AG04450 (cell line): Measurements from ENCODE around the gene COX7A1. TPM values are rescaled to one million over a fixed set of nuclear protein-coding genes. Genes with fewer than 3 reads are reported as not detected.
A peak's percentile ranks its signal among the peaks of the same experiment; 100 is the strongest.

ENCODE experiments used
- CTCF ChIA-PET: fragments of 300-600, 350-600 bp; formaldehyde crosslinking; extraction: SDS; loops from one replicate; lab custom pipeline; 2022; ENCODE audit warnings: antibody characterized with exemption, inconsistent platforms; lab: Charles Lee
- POLR2A ChIA-PET: fragments of 350-600 bp; formaldehyde crosslinking; extraction: SDS; loops from one replicate; lab custom pipeline; 2021; ENCODE audit warnings: antibody characterized with exemption, inconsistent platforms; lab: Yijun Ruan, JAX
- DNase-seq: peaks from one replicate; pipeline ENCODE4 v3.0.0-alpha.2; 2011; ENCODE audit warnings: low read depth, low spot score
- H3K27ac ChIP-seq: one replicate; pipeline ENCODE4 v1.5.1; 2012; ENCODE audit warnings: low read depth, low read length, control low read depth
- H3K27me3 ChIP-seq: one replicate; pipeline ENCODE4 v1.6.0; 2012; ENCODE audit warnings: low read length; ENCODE audit not compliant: control insufficient read depth, insufficient read depth
- H3K4me3 ChIP-seq: 2 replicates; pipeline ENCODE4 v1.5.1; 2011; ENCODE audit warnings: mild to moderate bottlenecking, low read depth, low read length, control low read depth
- H3K9me3 ChIP-seq: 2 replicates; pipeline ENCODE4 v1.5.1; 2012; ENCODE audit warnings: low read length; ENCODE audit not compliant: control insufficient read depth, insufficient read depth
- polyA plus RNA-seq: library from polyadenylated mRNA; depleted of rRNA; stranded (reverse); fragments of >200 nt; gene quantifications from 2 replicates; pipeline ENCODE4 v1.2.3, GENCODE V29; 2011
- TF ChIP-seq, protein P1 (sequence below): IDR thresholded peaks from 2 replicates; pipeline ENCODE4 v1.5.1; 2011; ENCODE audit warnings: low read depth, low read length, control low read depth, inconsistent platforms

COX7A1 gene
- polyA plus RNA-seq, 1 experiment: 15.0 TPM

DNA sequence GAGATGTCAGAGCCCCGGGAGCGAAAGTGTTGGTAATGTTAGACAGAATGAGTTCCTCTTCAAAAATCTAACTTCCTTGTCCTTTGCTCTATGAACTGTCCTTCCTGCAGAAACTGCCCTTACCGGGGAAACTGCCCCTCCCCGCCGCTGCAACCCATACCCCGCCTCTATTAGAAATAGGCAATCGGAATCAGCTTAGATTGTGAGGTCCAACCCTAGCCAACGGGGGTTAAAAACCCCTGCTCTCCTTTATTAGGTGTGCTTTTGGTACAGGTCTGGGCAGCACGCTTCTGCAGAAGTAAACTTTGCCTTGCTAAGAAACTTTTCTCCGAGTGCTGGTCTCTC, 23.9 kb downstream of the COX7A1 start:
- Histone ChIP-seq H3K27me3 (no peaks in the 10 kb centered on the region), H3K4me3 (peak overlapping the region; percentile 58), H3K9me3 (no peaks in the 10 kb centered on the region), H3K27ac (peak overlapping the region; percentile 82)
- TF ChIP-seq, protein P1, sequence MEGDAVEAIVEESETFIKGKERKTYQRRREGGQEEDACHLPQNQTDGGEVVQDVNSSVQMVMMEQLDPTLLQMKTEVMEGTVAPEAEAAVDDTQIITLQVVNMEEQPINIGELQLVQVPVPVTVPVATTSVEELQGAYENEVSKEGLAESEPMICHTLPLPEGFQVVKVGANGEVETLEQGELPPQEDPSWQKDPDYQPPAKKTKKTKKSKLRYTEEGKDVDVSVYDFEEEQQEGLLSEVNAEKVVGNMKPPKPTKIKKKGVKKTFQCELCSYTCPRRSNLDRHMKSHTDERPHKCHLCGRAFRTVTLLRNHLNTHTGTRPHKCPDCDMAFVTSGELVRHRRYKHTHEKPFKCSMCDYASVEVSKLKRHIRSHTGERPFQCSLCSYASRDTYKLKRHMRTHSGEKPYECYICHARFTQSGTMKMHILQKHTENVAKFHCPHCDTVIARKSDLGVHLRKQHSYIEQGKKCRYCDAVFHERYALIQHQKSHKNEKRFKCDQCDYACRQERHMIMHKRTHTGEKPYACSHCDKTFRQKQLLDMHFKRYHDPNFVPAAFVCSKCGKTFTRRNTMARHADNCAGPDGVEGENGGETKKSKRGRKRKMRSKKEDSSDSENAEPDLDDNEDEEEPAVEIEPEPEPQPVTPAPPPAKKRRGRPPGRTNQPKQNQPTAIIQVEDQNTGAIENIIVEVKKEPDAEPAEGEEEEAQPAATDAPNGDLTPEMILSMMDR: no peak
- ChIA-PET POLR2A (interaction anchor here (1.0 to 2.4 kb wide), 6 partner anchors 8 to 74 kb away, joined by 3 to 25 read pairs (median 6); partner anchors contain the start of genes CAPNS1, POLR2I, TBCB and THAP8), CTCF (interaction anchor here (0.7 to 2.5 kb wide), 16 partner anchors 9 to 87 kb away, joined by 3 to 52 read pairs (median 4); partner anchors contain the start of genes CAPNS1, COX7A1, POLR2I and TBCB)
- no peak for DNase-seq

DNA sequence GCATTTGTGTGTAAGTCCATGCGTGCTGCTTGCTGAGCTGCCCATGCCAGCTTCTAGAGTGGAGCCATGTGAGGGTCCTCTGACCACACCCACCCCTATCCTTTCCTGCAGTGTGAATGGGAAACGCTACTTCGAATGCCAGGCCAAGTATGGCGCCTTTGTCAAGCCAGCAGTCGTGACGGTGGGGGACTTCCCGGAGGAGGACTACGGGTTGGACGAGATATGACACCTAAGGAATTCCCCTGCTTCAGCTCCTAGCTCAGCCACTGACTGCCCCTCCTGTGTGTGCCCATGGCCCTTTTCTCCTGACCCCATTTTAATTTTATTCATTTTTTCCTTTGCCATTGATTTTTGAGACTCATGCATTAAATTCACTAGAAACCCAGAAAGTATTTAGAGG, 26.7 kb downstream of the COX7A1 start:
- no peaks in the 10 kb centered on the region for H3K9me3 ChIP-seq
- TF ChIP-seq, protein P1: no peak
- no peak for DNase-seq
- H3K27ac ChIP-seq: no peak overlapping the region
- POLR2A ChIA-PET: interaction anchor here (0.6 kb wide), 1 partner anchor 115 kb away, joined by 3 read pairs; no protein-coding TSS in a partner anchor
- no peaks in the 10 kb centered on the region for H3K27me3 ChIP-seq
- H3K4me3 ChIP-seq: no peak overlapping the region
- CTCF ChIA-PET: interaction anchor here (0.6 kb wide), 1 partner anchor 52 kb away, joined by 5 read pairs; no protein-coding TSS in a partner anchor

DNA sequence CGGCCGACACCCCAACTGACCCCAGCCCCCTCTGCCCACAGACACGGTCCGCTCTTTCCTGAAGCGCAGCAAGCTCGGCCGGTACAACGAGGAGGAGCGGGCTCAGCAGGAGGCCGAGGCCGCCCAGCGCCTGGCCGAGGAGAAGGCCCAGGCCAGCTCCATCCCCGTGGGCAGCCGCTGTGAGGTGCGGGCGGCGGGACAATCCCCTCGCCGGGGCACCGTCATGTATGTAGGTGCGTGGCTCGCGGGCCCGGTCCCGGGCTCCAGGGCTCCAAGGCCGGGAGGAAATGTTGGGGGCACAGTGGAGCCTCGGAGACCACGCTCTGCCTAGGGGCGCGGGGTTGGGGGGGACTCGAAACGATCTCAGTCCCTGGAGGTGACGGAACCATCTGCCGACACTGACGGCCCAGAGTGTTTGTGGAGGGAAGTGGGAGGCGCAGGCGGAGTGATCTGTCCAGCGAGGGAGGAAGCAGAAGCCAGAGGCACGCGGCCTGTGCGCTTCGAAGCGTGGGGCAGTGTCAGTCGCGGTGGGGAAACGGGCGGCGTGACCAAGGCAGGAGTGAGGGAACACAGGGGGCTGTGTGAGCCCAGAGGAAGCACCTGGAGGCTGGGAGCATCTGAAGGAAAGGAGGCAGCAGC, 30.6 kb downstream of the COX7A1 start:
- CTCF ChIA-PET: no interaction called here
- POLR2A ChIA-PET: no interaction called here

DNA sequence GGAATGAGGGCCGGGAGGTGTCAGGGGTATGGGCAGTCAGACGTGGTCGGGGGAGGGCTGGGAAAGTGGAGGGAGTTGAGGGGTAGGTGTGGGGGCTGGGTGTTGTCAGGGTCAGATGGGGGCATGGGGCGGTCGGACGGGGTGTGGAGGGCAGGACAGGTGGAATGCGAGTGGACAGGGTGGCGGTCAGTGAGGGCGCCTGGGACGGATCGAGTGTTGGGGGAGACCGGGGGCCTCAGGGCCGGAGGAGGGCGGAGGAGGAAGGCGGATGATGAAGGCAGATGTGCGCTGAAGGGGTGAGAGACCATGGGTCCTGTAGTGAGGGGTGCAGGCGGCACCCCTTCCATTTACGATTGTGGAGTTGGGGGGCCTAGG, 31.3 kb downstream of the COX7A1 start:
- Histone ChIP-seq H3K27ac (no peak overlapping the region), H3K27me3 (no peaks in the 10 kb centered on the region), H3K4me3 (no peak overlapping the region), H3K9me3 (no peaks in the 10 kb centered on the region)
- ChIA-PET CTCF (no interaction called here), POLR2A (no interaction called here)
- TF ChIP-seq, protein P1: no peak
- DNase-seq: no peak

More for the DNA sequence above, 30.6 kb downstream of the COX7A1 start:
- TF ChIP-seq, protein P1: no peak
- H3K9me3 ChIP-seq: no peaks in the 10 kb centered on the region
- H3K27ac ChIP-seq: no peak overlapping the region
- H3K27me3 ChIP-seq: no peaks in the 10 kb centered on the region
- no peak overlapping the region for H3K4me3 ChIP-seq
- DNase-seq: no peak
